ENCODE measurements around the gene TRIOBP. TPM values are rescaled to one million over a fixed set of nuclear protein-coding genes. Genes with fewer than 3 reads are reported as not detected.
"Not testable (repeated sequence)": the region's sequence is repeated elsewhere in the genome, so short reads cannot be mapped to it uniquely, and the experiment has no call there.

The TRIOBP gene
- total RNA-seq, 1 experiment from 2014 or later = 154 TPM

- Histone ChIP-seq H3K27me3 (no peaks in the 10 kb centered on the region), H3K9me3 (no peaks in the 10 kb centered on the region), H3K36me3 (peaks cover 36% of the 10 kb centered on the region), H3K4me3 (no peak overlapping the region)
- peak; percentile 47 for DNase-seq
Measured at GRCh38 chr22:37681001-37681424, 15.8 kb upstream of the TRIOBP start.

GRCh38 chr22:37681556-37682049 is 15.2 kb upstream of the TRIOBP start:
- Histone ChIP-seq H3K36me3 (peaks cover 31% of the 10 kb centered on the region), H3K27me3 (no peaks in the 10 kb centered on the region), H3K4me3 (no peak overlapping the region), H3K9me3 (no peaks in the 10 kb centered on the region)
- peak; percentile 74 for DNase-seq

- H3K27me3 ChIP-seq = no peaks in the 10 kb centered on the region
- no peak overlapping the region for H3K4me3 ChIP-seq
Measured at GRCh38 chr22:37684803-37685615, 11.8 kb upstream of the TRIOBP start.

GRCh38 chr22:37686002-37686982 is 10.6 kb upstream of the TRIOBP start, which contains the start of gene NOL12:
NOL12 (plus strand) TSS chr22:37686343; CDS start chr22:37686393, 50 bp downstream.
- H3K4me3 ChIP-seq = peak within 1 kb of the TSS; percentile 95
- peaks cover 38% of the 10 kb centered on the region for H3K36me3 ChIP-seq
- no peaks in the 10 kb centered on the region for H3K9me3 ChIP-seq
- peak; percentile 82 for DNase-seq
- H3K27me3 ChIP-seq = no peaks in the 10 kb centered on the region

More at GRCh38 chr22:37684803-37685615, 11.8 kb upstream of the TRIOBP start:
- no peak for DNase-seq
- Histone ChIP-seq H3K9me3 (no peaks in the 10 kb centered on the region), H3K36me3 (peaks cover 27% of the 10 kb centered on the region)

GRCh38 chr22:37690407-37690806 is 6.4 kb upstream of the TRIOBP start:
- no peaks in the 10 kb centered on the region for H3K9me3 ChIP-seq
- DNase-seq = no peak
- peaks cover 72% of the 10 kb centered on the region for H3K36me3 ChIP-seq
- H3K27me3 ChIP-seq = no peaks in the 10 kb centered on the region
- no peak overlapping the region for H3K4me3 ChIP-seq

GRCh38 chr22:37690901-37691504 is 5.8 kb upstream of the TRIOBP start:
- DNase-seq = peak; percentile 89
- Histone ChIP-seq H3K27me3 (no peaks in the 10 kb centered on the region), H3K4me3 (no peak overlapping the region), H3K9me3 (no peaks in the 10 kb centered on the region), H3K36me3 (peaks cover 76% of the 10 kb centered on the region)

GRCh38 chr22:37692627-37693285 is 4.1 kb upstream of the TRIOBP start:
- no peak overlapping the region for H3K4me3 ChIP-seq
- no peaks in the 10 kb centered on the region for H3K27me3 ChIP-seq
- H3K36me3 ChIP-seq = peaks cover 71% of the 10 kb centered on the region
- DNase-seq = no peak
- H3K9me3 ChIP-seq = no peaks in the 10 kb centered on the region

- not testable (repeated sequence) for H3K27me3 ChIP-seq, H3K4me3 ChIP-seq, H3K9me3 ChIP-seq
- H3K36me3 ChIP-seq = peaks cover 59% of the 10 kb centered on the region
- peak; percentile 76 for DNase-seq
Measured at GRCh38 chr22:37694131-37694530, 2.7 kb upstream of the TRIOBP start.

GRCh38 chr22:37696260-37696656 is 590 bp upstream of the TRIOBP start:
- DNase-seq, H3K9me3 ChIP-seq, H3K27me3 ChIP-seq, H3K4me3 ChIP-seq: not testable (repeated sequence)
- H3K36me3 ChIP-seq = peaks cover 38% of the 10 kb centered on the region

GRCh38 chr22:37697538-37697835 is 639 bp downstream of the TRIOBP start:
- Histone ChIP-seq H3K4me3 (no peak overlapping the region), H3K27me3 (no peaks in the 10 kb centered on the region), H3K36me3 (peaks cover 26% of the 10 kb centered on the region), H3K9me3 (no peaks in the 10 kb centered on the region)
- no peak for DNase-seq

- Histone ChIP-seq H3K27me3 (no peaks in the 10 kb centered on the region), H3K36me3 (no peaks in the 10 kb centered on the region), H3K9me3 (no peaks in the 10 kb centered on the region), H3K4me3 (no peak overlapping the region)
- DNase-seq = no peak
Measured at GRCh38 chr22:37701141-37701786, 4.4 kb downstream of the TRIOBP start.

- Histone ChIP-seq H3K9me3 (no peaks in the 10 kb centered on the region), H3K27me3 (no peaks in the 10 kb centered on the region), H3K36me3 (no peaks in the 10 kb centered on the region), H3K4me3 (no peak overlapping the region)
- DNase-seq = peak; percentile 39
Measured at GRCh38 chr22:37703906-37704305, 7.1 kb downstream of the TRIOBP start.

- DNase-seq = no peak
- H3K4me3 ChIP-seq = no peak overlapping the region
- no peaks in the 10 kb centered on the region for H3K36me3 ChIP-seq
- no peaks in the 10 kb centered on the region for H3K27me3 ChIP-seq
- no peaks in the 10 kb centered on the region for H3K9me3 ChIP-seq
Measured at GRCh38 chr22:37704645-37705044, 7.8 kb downstream of the TRIOBP start.

- no peak for DNase-seq
- H3K9me3 ChIP-seq = no peaks in the 10 kb centered on the region
- no peaks in the 10 kb centered on the region for H3K27me3 ChIP-seq
- H3K36me3 ChIP-seq = no peaks in the 10 kb centered on the region
- H3K4me3 ChIP-seq = no peak overlapping the region
Measured at GRCh38 chr22:37705205-37705604, 8.4 kb downstream of the TRIOBP start.

- Histone ChIP-seq H3K4me3 (no peak overlapping the region), H3K36me3 (no peaks in the 10 kb centered on the region), H3K9me3 (no peaks in the 10 kb centered on the region), H3K27me3 (no peaks in the 10 kb centered on the region)
- no peak for DNase-seq
Measured at GRCh38 chr22:37708580-37709444, 12.0 kb downstream of the TRIOBP start.
